Prostate gland (tissue), 2 donors: ENCODE measurements around the gene DGKI.

Source experiments
- POLR2A ChIP-seq: fragments of 450-650 bp; IDR thresholded peaks from one replicate; pipeline ENCODE4 v1.6.1; 2016; ENCODE audit warnings: antibody characterized with exemption, mild to moderate bottlenecking
- POLR2AphosphoS5 ChIP-seq: sonication (generic); formaldehyde crosslinking; IDR thresholded peaks from one replicate; pipeline ENCODE4 v1.6.1; 2017; ENCODE audit warnings: antibody characterized with exemption
- TF ChIP-seq, protein P1 (sequence below), 4 experiments: fragments of 200-600 bp in 2 of 4; fragments of 450-650 bp in 2 of 4; sonication (generic) in 2 of 4; IDR thresholded peaks; 1 replicate in 3 of 4; 2 replicates in 1 of 4; pipeline ENCODE4 v1.5.1; 2016 to 2019; ENCODE audit warnings: antibody characterized with exemption in 4 of 4, mild to moderate bottlenecking in 2 of 4, moderate library complexity in 2 of 4

DNA sequence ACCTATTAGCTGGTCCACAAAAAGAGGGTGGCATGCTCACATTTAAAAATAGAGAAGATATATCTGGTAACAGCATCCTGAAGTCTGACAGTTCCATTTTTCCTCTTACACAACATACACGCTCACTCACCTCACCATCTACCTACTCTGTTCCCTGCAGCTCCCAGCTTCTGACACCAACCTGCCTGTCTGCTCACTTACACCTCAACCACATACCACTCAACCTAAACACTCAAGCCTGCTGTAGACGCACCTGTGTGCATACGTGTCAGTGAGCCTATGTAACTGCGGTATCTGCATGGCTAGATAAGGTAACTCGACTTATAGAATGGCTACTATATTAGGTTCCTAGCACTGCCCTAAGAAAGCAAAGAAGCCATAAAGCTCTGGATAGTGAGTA, 174.9 kb downstream of the DGKI start:
- TF ChIP-seq, protein P1, sequence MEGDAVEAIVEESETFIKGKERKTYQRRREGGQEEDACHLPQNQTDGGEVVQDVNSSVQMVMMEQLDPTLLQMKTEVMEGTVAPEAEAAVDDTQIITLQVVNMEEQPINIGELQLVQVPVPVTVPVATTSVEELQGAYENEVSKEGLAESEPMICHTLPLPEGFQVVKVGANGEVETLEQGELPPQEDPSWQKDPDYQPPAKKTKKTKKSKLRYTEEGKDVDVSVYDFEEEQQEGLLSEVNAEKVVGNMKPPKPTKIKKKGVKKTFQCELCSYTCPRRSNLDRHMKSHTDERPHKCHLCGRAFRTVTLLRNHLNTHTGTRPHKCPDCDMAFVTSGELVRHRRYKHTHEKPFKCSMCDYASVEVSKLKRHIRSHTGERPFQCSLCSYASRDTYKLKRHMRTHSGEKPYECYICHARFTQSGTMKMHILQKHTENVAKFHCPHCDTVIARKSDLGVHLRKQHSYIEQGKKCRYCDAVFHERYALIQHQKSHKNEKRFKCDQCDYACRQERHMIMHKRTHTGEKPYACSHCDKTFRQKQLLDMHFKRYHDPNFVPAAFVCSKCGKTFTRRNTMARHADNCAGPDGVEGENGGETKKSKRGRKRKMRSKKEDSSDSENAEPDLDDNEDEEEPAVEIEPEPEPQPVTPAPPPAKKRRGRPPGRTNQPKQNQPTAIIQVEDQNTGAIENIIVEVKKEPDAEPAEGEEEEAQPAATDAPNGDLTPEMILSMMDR (IDR thresholded peaks at IDR 0.05): no peak
- no peak for TF ChIP-seq POLR2A
- no peak for TF ChIP-seq POLR2AphosphoS5
